Lower leg skin (tissue), 4 donors: Measurements from ENCODE around the gene SATL1. TPM values are rescaled to one million over a fixed set of nuclear protein-coding genes. Genes with fewer than 3 reads are reported as not detected.

Experiments
- DNase-seq, 2 donors: peaks; one replicate each; pipeline ENCODE4 v3.0.0-alpha.2; 2019; ENCODE audit warnings: low spot score in 2 of 2
- H3K4me3 ChIP-seq: fragments of 200-600 bp; sonication (generic); 2 replicates; pipeline ENCODE4 v1.5.1; 2017; ENCODE audit warnings: mild to moderate bottlenecking, low read depth; ENCODE audit not compliant: poor library complexity, severe bottlenecking
- POLR2A ChIP-seq, 2 donors: fragments of 450-650 bp; IDR thresholded peaks; one replicate each; pipeline ENCODE4 v1.6.1; 2016 to 2017; ENCODE audit warnings: antibody characterized with exemption in 2 of 2, mild to moderate bottlenecking in 1 of 2, moderate library complexity in 1 of 2
- WGBS, 2 donors: methylation state at CpG; one replicate each; pipeline ENCODE4 v1.1.5; 2018; 5-methylcytosine and 5-hydroxymethylcytosine counted together
- intact Hi-C: fragments of 100-400 bp; cut with DNase I; formaldehyde crosslinking; loops from one replicate; pipeline ENCODE4 v1.15.0; 2023; ENCODE audit warnings: low total_unique reads
- total RNA-seq, 4 donors: library from RNA; depleted of rRNA; stranded (reverse); fragments of >200 nt; gene quantifications; one replicate each; pipeline ENCODE4 v1.1.0, GENCODE V29; 2016
- TF ChIP-seq, protein P1 (sequence below), 3 donors: fragments of 450-650 bp; IDR thresholded peaks; one replicate each; pipeline ENCODE4 v1.5.1; 2016; ENCODE audit warnings: antibody characterized with exemption in 3 of 3, mild to moderate bottlenecking in 3 of 3, moderate library complexity in 2 of 3

The SATL1 gene
- total RNA-seq, 4 donors from 2014 or later: 0.10 TPM; not detected in 3

- 56 to 79% methylated on average over 3 to 5 of the region's 5 CpGs for WGBS, 2 donors
- intact Hi-C loops: no loop called here
- TF ChIP-seq POLR2A (IDR thresholded peaks at IDR 0.05): no peak
- TF ChIP-seq, protein P1, sequence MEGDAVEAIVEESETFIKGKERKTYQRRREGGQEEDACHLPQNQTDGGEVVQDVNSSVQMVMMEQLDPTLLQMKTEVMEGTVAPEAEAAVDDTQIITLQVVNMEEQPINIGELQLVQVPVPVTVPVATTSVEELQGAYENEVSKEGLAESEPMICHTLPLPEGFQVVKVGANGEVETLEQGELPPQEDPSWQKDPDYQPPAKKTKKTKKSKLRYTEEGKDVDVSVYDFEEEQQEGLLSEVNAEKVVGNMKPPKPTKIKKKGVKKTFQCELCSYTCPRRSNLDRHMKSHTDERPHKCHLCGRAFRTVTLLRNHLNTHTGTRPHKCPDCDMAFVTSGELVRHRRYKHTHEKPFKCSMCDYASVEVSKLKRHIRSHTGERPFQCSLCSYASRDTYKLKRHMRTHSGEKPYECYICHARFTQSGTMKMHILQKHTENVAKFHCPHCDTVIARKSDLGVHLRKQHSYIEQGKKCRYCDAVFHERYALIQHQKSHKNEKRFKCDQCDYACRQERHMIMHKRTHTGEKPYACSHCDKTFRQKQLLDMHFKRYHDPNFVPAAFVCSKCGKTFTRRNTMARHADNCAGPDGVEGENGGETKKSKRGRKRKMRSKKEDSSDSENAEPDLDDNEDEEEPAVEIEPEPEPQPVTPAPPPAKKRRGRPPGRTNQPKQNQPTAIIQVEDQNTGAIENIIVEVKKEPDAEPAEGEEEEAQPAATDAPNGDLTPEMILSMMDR (IDR thresholded peaks at IDR 0.05): no peak
- no peak overlapping the region for H3K4me3 ChIP-seq
- DNase-seq: peak in 1 of 2 donors; percentile 76
Observed at GRCh38 chrX:85159644-85160043, 83.9 kb downstream of the SATL1 start.

DNA sequence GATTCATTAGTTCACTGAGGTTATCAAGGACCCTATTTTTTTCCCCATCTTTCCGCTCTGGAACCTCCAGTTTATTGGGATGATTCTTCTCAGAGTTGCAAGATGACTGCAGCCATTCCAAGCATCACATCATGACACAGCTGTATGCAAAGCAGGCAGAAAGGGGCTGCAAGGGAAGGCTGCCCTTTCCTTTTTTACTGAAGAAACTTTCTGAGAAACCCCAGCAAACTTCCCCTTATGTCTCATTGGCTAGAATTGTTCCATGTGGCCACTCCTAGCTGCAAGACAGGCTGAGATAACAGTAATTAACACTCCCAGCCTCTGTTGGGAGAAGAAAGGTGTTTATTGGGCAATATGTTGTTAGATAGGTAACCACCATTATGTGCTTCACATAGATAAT is 102.6 kb downstream of the SATL1 start:
- 64 to 90% methylated on average over 1 of the region's 1 CpG for WGBS, 2 donors
- no peak for TF ChIP-seq POLR2A (IDR thresholded peaks at IDR 0.05)
- TF ChIP-seq, protein P1 (IDR thresholded peaks at IDR 0.05): no peak
- intact Hi-C loops: no loop called here
- no peak for DNase-seq
- H3K4me3 ChIP-seq: no peak overlapping the region

- no peak for TF ChIP-seq POLR2A (IDR thresholded peaks at IDR 0.05)
- TF ChIP-seq, protein P1 (IDR thresholded peaks at IDR 0.05): no peak
- WGBS, 2 donors: 77 to 94% methylated on average over 1 of the region's 1 CpG
- no peak overlapping the region for H3K4me3 ChIP-seq
- intact Hi-C loops: no loop called here
- no peak for DNase-seq
Observed at GRCh38 chrX:85139422-85139821, 104.2 kb downstream of the SATL1 start.

- no peak overlapping the region for H3K4me3 ChIP-seq
- no peak for DNase-seq
- intact Hi-C loops: no loop called here
- TF ChIP-seq, protein P1 (IDR thresholded peaks at IDR 0.05): no peak
- no peak for TF ChIP-seq POLR2A (IDR thresholded peaks at IDR 0.05)
Observed at GRCh38 chrX:85136409-85136808, 107.2 kb downstream of the SATL1 start.

- H3K4me3 ChIP-seq: no peak overlapping the region
- TF ChIP-seq, protein P1 (IDR thresholded peaks at IDR 0.05): no peak
- TF ChIP-seq POLR2A (IDR thresholded peaks at IDR 0.05): no peak
- WGBS, 2 donors: 9 to 45% methylated on average over 1 of the region's 1 CpG
- intact Hi-C loops: loop anchor here (10.0 kb wide), 1 partner anchor 430 kb away; no protein-coding TSS in a partner anchor
- no peak for DNase-seq
Observed at GRCh38 chrX:85115252-85115651, 128.3 kb downstream of the SATL1 start.

GRCh38 chrX:85114776-85115175 is 128.8 kb downstream of the SATL1 start:
- H3K4me3 ChIP-seq: no peak overlapping the region
- no peak for DNase-seq
- intact Hi-C loops: loop anchor here (10.0 kb wide), 1 partner anchor 430 kb away; no protein-coding TSS in a partner anchor
- TF ChIP-seq, protein P1 (IDR thresholded peaks at IDR 0.05): no peak
- no peak for TF ChIP-seq POLR2A (IDR thresholded peaks at IDR 0.05)
